Mesodermal cell (in vitro differentiated cells): Measurements from ENCODE around the gene POGLUT3.
A peak's percentile ranks its signal among the peaks of the same experiment; 100 is the strongest.

Experiments used
- H3K27ac ChIP-seq: 2 replicates; pipeline ENCODE4 v1.7.0; 2013; ENCODE audit warnings: mild to moderate bottlenecking, low read depth, low read length, moderate library complexity; ENCODE audit not compliant: severe bottlenecking
- H3K36me3 ChIP-seq: 2 replicates; pipeline ENCODE4 v1.7.1; 2013; ENCODE audit warnings: mild to moderate bottlenecking, low read length, moderate library complexity; ENCODE audit not compliant: control insufficient read depth, insufficient read depth
- H3K4me1 ChIP-seq: one replicate; pipeline ENCODE4 v1.7.1; 2013; ENCODE audit warnings: mild to moderate bottlenecking, low read length; ENCODE audit not compliant: insufficient read depth, control insufficient read depth, poor library complexity, severe bottlenecking
- H3K4me3 ChIP-seq: 2 replicates; pipeline ENCODE4 v1.7.0; 2013; ENCODE audit warnings: low read length, control low read depth, mild to moderate bottlenecking; ENCODE audit not compliant: insufficient read depth, poor library complexity, severe bottlenecking; ENCODE audit errors: extremely low read depth
- H3K9me3 ChIP-seq: 2 replicates; pipeline ENCODE4 v1.7.1; 2013; ENCODE audit warnings: mild to moderate bottlenecking, low read length, moderate library complexity; ENCODE audit not compliant: control insufficient read depth
- WGBS, 2 experiments: methylation state at CpG; one replicate each; pipeline ENCODE4 v1.1.5; 2013; ENCODE audit warnings: missing lambda C conversion rate in 2 of 2; ENCODE audit not compliant: insufficient coverage in 2 of 2; 5-methylcytosine and 5-hydroxymethylcytosine counted together

The POGLUT3 gene

GRCh38 chr11:108500169-108500568 lies 2.0 kb upstream of the POGLUT3 start:
- 83 to 88% methylated on average over 2 of the region's 4 CpGs for WGBS, 2 experiments
- Histone ChIP-seq H3K36me3 (no peaks in the 10 kb centered on the region), H3K9me3 (no peaks in the 10 kb centered on the region), H3K27ac (no peak overlapping the region), H3K4me1 (peaks cover 32% of the 10 kb centered on the region), H3K4me3 (no peak overlapping the region)

DNA sequence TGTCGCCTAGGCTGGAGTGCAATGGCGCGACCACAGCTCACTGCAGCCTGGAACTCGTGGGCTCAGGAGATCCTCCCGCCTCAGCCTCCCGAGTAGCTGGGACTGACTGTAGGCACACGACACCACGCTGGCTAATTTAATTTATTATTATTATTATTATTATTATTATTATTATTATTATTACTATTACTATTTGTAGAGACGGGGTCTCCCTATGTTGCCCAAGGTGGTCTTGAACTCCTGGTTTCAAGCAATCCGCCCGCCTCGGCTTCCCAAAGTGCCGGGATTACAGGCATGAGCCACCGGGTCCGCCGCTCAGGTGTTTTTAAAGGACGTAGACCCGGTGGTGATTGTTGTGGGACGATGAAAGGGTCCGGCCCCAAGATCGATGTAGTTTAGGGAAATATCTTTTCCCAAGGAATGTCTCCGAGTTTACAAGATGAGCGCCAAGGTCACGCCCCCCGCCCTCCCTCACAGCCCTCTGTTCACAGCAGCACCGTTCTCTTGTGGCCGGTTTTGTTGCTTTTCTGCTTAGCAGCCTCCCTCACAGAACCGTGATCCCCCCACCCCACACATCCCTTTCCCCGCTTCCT lies 728 bp upstream of the POGLUT3 start:
- H3K36me3 ChIP-seq, result no peaks in the 10 kb centered on the region
- no peaks in the 10 kb centered on the region for H3K9me3 ChIP-seq
- 90 to 96% methylated on average over 14 to 18 of the region's 29 CpGs for WGBS, 2 experiments
- peak overlapping the region; percentile 98 for H3K27ac ChIP-seq
- H3K4me1 ChIP-seq, result peaks cover 32% of the 10 kb centered on the region
- H3K4me3 ChIP-seq, result peak overlapping the region; percentile 58

- peak overlapping the region; percentile 58 for H3K4me3 ChIP-seq
- H3K9me3 ChIP-seq, result no peaks in the 10 kb centered on the region
- peak overlapping the region; percentile 98 for H3K27ac ChIP-seq
- WGBS, 2 experiments, result 2 to 4% methylated on average over 17 to 24 of the region's 30 CpGs
- no peaks in the 10 kb centered on the region for H3K36me3 ChIP-seq
- peaks cover 32% of the 10 kb centered on the region for H3K4me1 ChIP-seq
These were observed 703 bp downstream of the POGLUT3 start for GRCh38 chr11:108497317-108498045.

DNA sequence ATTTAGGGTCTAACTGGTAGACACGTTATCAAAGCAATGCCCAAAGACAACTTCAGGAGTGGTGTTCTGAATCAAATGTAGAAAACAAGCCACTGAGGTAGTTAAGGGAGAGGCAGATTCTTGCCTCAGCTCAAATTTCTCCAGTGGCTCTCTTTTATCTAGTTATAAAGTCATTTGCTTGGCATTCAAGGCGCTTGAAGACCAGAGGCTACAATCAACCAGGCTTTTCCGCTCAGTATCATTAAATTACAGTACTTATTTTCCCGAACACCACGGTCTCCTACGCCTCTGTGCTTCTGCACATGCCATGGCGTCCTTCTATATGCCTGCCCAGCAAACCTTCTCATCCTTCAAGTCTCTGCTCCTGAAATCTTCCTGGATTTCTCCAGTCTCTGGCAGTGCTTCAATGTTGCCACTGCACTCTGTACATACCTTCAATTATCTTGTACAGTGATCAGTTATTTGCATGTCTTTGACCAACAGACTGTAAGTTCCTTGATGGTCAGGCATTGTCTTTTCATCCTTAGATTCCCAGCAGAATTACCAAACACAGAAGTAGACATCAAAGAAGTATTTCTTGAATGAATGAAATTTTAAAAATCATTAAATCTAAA lies 1.4 kb downstream of the POGLUT3 start:
- Histone ChIP-seq H3K9me3 (no peaks in the 10 kb centered on the region), H3K36me3 (no peaks in the 10 kb centered on the region), H3K4me3 (peak overlapping the region; percentile 58), H3K4me1 (peaks cover 28% of the 10 kb centered on the region), H3K27ac (peak overlapping the region; percentile 98)
- 93 to 97% methylated on average over 7 of the region's 7 CpGs for WGBS, 2 experiments

- Histone ChIP-seq H3K4me3 (no peak overlapping the region), H3K9me3 (no peaks in the 10 kb centered on the region), H3K36me3 (no peaks in the 10 kb centered on the region), H3K27ac (no peak overlapping the region), H3K4me1 (peaks cover 18% of the 10 kb centered on the region)
- WGBS, 2 experiments, result 100% methylated on average over 1 to 2 of the region's 3 CpGs
These were observed 2.9 kb downstream of the POGLUT3 start for GRCh38 chr11:108495326-108495725.

DNA sequence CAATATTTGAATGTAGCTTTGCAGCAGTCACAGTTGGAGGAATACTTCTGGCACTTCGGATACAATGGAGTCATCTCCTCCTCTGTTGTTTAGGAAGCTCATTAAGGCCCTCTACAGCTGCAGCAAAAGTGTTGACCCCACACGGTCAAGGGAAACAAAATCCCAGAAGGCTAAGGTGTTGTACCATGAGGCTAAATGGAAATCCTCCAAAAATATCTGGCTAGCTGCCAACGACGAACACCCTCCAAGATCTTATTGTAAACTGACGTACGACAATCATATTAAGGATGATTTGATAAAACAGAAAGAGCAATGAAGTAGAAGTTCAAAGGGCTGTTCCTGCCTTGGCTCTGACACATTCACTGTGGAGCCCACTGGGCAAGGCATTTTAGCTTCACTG lies 4.0 kb downstream of the POGLUT3 start:
- Histone ChIP-seq H3K4me3 (no peak overlapping the region), H3K27ac (no peak overlapping the region), H3K4me1 (peaks cover 12% of the 10 kb centered on the region), H3K9me3 (no peaks in the 10 kb centered on the region), H3K36me3 (peaks cover 7% of the 10 kb centered on the region)
- 89 to 97% methylated on average over 4 to 5 of the region's 6 CpGs for WGBS, 2 experiments

DNA sequence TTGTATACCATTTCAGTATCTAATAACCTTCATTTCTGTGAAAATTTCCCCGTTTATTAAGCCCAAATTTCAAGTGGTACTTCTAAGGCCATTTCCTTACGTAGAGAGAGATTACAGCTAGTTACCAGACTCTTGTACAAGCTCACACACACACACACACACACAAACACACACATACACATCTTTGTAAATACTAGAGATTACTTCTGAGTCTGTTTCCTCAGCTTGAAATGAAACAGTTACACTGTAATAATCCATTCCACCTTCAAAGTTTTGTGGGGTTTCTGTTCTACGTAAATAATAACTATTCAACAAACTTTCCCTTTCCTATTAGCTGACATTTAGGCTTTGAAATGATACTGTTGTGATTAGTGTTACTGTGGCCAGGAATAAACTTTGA lies 6.2 kb downstream of the POGLUT3 start:
- Histone ChIP-seq H3K4me1 (peaks cover 8% of the 10 kb centered on the region), H3K4me3 (no peak overlapping the region), H3K36me3 (peaks cover 18% of the 10 kb centered on the region), H3K27ac (no peak overlapping the region), H3K9me3 (no peaks in the 10 kb centered on the region)
- 77 to 80% methylated on average over 1 to 2 of the region's 3 CpGs for WGBS, 2 experiments

DNA sequence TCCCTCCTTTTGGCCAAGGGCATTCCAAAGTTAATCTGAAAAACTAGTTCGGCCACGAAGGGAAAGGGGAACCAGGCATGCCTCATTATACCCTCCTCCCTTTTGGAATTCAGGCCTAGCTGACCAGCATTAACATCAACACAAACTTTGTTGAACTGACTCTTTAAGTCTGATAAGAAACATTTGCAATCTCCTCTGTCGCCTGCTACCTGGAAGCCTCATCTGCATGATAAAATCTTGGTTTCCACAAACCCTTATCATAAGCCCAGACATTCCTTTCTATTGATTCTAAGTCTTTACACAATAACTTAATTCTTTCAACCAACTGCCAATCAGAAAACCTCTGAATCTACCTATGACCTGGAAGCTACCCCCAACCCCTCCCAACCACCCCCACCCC lies 11.4 kb downstream of the POGLUT3 start:
- Histone ChIP-seq H3K4me3 (no peak overlapping the region), H3K4me1 (no peaks in the 10 kb centered on the region), H3K36me3 (peaks cover 58% of the 10 kb centered on the region), H3K9me3 (peaks cover 3% of the 10 kb centered on the region), H3K27ac (no peak overlapping the region)
- WGBS, 2 experiments, result 96 to 98% methylated on average over 3 of the region's 3 CpGs

DNA sequence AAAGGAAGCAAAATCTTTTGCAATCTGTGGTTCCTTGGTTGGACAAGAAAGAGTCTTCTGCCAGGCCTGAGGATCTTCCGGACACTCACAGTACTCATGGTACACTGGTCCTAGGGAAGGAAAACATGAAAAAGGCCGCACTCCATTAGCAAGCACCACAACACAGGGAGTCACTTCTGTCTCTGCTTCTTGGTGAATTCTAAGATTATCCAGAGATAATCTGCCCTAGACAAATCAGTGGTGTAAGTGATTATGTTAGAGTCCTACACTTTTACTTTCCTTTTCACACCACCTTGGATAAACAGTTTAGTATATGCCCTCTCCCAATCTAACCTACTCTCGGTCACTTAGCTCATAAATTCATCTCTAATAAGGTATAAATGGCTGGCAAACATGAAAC lies 11.9 kb downstream of the POGLUT3 start:
- WGBS, 2 experiments, result 100% methylated on average over 1 of the region's 3 CpGs; no CpG with 5 or more reads in 1 of the 2 experiments
- H3K9me3 ChIP-seq, result peaks cover 3% of the 10 kb centered on the region
- H3K36me3 ChIP-seq, result peaks cover 63% of the 10 kb centered on the region
- H3K27ac ChIP-seq, result no peak overlapping the region
- no peaks in the 10 kb centered on the region for H3K4me1 ChIP-seq
- H3K4me3 ChIP-seq, result no peak overlapping the region

DNA sequence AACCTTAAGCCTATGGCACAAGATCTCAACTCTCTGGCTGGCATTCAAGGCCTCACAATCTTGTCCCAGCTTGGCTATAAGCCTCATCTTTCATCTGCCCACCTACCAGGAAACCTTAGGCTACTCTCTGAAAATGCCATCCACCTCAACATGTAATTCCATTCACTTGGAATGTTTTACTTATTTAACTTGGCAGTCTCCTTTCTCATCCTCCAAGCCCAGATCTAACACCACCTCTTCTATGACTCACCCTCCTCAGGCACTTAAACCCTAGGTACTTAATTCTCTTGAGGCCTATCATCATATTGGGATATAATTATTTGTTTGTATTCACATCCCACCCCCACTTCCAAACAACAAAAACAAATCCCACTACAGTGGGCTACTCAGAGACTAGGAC lies 15.0 kb downstream of the POGLUT3 start:
- Histone ChIP-seq H3K36me3 (peaks cover 58% of the 10 kb centered on the region), H3K4me3 (no peak overlapping the region), H3K4me1 (no peaks in the 10 kb centered on the region)

More for the DNA sequence above, 15.0 kb downstream of the POGLUT3 start:
- peaks cover 3% of the 10 kb centered on the region for H3K9me3 ChIP-seq
- no peak overlapping the region for H3K27ac ChIP-seq
